HL-60/S4 (cell line): ENCODE data around the gene ELOVL5.
"Not testable (repeated sequence)": the region's sequence is repeated elsewhere in the genome, so short reads cannot be mapped to it uniquely, and the experiment has no call there.

Source experiments
- in situ Hi-C: fragments of 300-500 bp; cut with MboI; formaldehyde crosslinking; loops from 2 replicates; pipeline ENCODE4 v1.14.3; 2022; ENCODE audit warnings: low sequenced_read_pairs

ELOVL5 gene

DNA sequence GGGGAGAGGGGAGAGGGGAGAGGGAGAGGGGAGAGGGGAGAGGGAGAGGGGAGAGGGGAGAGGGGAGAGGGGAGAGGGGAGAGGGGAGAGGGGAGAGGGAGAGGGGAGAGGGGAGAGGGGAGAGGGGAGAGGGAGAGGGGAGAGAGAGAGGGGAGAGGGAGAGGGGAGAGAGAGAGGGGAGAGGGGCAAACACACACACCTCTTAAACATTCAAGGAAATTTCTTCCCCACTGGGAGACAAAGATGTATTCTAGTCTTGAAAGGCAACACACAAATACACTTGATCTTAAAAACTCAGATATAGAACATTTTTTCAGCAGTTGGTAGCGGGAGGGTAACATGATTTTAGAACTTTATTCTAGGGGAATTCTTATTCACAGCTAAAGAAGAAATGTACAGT lies 42.5 kb downstream of the ELOVL5 start:
- in situ Hi-C loops = not testable (repeated sequence)

GRCh38 chr6:53305506-53306005 lies 43.2 kb downstream of the ELOVL5 start:
- in situ Hi-C loops = not testable (repeated sequence)

GRCh38 chr6:53304953-53305352 lies 43.8 kb downstream of the ELOVL5 start:
- in situ Hi-C loops = not testable (repeated sequence)

DNA sequence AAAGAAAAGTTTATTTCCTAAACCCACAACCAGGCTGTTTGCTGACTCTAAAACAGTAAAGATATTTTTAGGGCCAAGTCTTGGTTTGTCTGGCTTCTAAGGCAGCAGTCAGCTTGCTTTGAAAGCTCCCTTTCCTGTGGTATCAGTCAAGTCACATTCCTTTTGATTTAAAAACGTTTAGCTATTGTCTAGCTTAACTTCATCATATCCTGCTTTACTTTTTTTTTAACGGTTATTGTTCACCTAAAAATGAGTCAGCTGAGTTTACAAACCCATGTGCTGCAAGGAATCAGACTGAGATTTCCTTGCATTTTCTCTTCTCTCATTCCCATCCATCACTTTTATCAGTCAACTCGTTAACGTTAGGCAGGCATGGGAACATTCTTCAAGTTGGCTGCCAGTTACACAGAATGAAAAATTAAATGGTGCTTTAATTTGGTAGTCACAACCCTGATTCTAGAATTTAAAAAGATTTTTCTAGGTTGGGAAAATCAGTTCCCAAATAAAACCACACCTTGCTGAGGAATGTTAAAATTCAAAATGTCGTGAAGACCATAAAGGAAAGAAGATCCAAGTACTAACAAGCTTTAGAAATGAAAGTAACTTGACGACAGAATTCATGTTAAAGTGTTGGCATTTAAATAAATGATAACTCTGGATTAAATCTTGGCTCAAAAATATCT lies 45.9 kb downstream of the ELOVL5 start:
- in situ Hi-C loops = no loop called here

DNA sequence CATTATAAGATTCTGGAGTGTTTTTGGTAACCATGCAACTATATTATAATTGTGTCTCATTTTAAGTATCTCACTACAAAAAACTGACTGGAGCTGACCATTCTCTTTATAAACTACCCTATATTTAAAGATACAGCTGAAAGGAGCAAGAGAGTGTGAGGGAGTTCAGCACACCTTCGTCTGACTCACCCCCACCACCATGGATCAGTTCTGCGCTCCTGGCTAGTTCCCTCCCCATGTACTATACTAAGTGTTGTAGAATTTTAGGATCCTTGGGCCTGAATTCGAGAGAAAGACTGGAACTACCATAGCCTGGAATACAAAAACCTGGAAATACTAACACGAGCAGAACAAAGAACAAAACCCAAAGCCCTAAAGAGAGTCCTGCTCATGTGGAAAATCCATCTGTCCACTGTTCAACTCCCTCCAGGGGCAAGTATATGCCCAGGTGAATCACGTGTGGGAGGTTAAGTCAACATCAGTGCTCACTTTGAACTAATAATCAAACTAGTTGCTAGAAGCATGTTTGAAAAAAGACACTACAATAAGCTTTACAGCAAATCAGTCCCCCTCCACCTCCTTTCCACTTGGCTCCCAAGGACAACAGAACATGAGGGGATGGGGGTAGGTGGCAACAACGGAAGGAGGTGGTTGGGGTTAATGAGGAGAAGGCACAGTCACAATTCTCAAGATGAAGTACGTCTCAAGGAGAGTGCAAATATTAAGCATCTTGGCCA lies 46.8 kb downstream of the ELOVL5 start:
- in situ Hi-C loops = no loop called here

DNA sequence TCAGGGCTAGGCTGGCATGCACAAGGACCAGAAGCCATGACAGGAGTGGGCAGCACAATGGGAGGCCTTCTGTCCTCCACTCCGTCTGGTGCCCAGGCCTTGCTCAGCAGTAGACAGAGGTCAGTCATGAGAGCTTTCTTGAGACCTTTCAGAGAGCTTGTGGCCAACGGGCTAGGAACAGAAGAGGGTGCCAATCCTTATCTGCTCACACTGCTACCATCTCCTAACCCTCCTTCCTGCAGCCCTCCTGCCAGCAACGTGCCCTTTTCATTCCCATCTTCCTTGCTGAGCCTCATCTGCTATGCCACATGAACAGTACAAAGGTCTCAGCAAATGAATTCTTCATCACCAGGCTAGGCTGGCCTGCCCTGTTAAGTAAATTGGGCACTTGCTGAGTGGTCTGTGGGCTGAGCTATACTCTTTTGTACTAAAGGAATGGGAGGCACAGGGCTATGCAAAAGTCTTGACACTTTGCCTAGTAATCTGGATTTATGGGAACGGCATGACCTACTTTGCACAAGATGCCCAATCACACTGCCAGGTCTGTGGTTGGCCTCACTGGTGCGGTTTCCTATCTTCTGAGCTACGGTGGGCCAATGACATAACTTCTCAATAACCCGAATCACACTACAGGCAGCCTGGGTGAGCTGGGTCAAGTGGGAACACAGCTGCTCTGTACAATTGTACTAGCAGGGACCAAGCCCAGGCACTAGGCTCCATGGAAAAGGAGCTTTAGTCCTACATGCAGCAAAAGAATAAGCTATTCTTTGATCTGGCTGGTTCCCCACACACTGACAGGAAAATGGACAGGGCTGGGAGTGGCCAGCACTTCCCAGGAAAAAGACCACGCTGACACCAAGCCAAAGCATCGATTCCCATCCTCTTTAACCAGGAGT lies 47.8 kb downstream of the ELOVL5 start:
- in situ Hi-C loops = no loop called here

- in situ Hi-C loops = no loop called here
These were observed 49.3 kb downstream of the ELOVL5 start for GRCh38 chr6:53299331-53300005.

GRCh38 chr6:53297004-53297403 lies 51.7 kb downstream of the ELOVL5 start:
- in situ Hi-C loops = no loop called here

DNA sequence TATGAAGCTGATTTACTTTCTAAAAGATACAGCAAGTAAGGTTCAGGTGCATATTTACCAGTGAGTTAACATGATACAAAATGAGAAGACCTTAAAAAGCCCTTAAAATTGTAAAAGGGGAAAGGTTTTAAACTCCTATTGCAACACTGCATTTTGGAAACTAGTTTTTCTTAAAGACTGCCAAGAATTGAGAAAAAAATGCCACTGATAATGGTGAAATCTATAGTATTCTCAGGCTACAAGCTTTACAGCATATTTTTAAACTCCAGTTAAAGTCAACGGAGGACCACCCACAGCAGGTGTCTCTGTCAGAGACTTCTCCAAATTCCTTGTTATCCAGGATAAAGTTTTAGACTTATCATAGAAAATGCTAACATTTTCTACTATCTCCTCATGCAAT lies 53.6 kb downstream of the ELOVL5 start:
- in situ Hi-C loops = no loop called here

GRCh38 chr6:53294611-53295010 lies 54.1 kb downstream of the ELOVL5 start:
- in situ Hi-C loops = no loop called here

- in situ Hi-C loops = no loop called here
These were observed 54.7 kb downstream of the ELOVL5 start for GRCh38 chr6:53294095-53294494.

DNA sequence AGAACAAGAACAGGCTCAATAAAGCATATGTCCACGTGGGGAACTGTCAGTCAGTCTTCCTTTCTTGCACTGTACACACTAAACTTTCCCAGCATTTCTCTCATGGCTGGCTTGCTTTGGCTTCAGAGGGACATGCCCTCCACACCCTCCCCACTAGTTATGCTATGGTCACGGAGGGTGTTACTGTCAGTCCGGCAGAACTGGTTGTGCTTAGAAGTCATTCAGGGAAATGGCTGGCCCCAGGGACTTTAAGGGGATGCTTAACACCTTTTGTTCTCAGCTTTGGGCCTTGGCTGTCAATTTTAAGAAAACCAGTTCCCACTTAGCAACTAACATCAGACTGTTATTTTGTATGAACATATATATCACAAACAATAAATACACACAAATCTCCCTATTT lies 55.1 kb downstream of the ELOVL5 start:
- in situ Hi-C loops = no loop called here

- in situ Hi-C loops = no loop called here
These were observed 57.9 kb downstream of the ELOVL5 start for GRCh38 chr6:53290537-53291510.

GRCh38 chr6:53287336-53288225 lies 61.2 kb downstream of the ELOVL5 start:
- in situ Hi-C loops = no loop called here

DNA sequence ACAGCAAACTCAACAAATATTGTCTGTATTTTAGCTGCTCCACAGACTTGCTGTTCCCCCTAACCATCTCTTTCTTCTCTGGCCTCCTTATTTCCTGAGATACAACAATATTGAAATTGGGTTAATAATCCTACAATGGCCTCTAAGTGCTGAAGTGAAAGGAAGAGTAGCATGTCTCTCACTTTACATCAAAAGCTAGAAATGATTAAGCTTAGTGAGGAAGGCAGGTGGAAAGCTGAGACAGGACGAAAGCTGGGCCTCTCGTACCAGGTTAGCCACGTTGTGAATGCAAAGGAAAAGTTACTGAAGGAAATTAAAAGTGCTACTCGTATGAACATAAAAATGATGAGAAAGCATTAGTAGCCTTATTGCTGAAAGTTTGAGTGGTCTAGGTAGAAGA lies 63.8 kb downstream of the ELOVL5 start:
- in situ Hi-C loops = no loop called here

DNA sequence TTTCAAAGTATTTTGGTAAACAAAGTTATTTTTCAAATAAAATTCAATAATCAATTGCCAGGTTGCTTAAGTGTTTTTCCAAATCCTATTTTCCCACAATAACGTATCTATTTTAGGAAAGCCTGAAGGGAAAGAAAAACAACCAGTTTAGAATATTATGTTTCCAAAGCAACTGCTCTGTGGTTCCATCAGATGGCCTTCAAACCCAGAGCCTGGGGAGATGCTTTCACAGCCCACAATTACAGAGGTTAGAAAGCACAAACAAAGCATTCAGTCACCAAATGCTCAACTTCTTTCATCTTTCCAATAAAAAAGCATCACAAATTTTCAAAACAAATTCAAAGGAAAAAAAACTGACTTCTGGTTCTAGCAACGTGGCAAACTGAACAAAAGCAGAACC lies 66.0 kb downstream of the ELOVL5 start:
- in situ Hi-C loops = no loop called here

DNA sequence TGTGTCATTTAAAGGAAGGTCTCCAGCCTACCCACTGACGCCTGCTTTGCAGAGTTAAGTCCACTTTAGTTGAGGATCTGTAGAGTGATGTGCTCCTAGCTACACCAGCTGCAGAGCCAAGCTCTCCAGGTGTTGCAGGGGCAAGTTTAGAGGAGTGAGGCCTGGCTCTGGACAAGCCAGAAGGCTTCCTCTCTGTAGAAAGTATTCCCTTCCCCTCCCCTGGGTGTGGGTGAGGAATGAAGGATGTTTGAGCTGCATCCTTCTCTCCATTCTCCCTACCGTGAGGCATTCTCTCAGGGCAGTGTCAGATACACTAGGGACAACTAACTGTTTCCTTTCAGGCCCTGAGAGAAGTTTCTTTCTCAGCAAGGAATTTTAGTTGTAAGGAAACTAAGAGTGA lies 66.5 kb downstream of the ELOVL5 start:
- in situ Hi-C loops = no loop called here

GRCh38 chr6:53281518-53282215 lies 67.1 kb downstream of the ELOVL5 start:
- in situ Hi-C loops = no loop called here
